Measurements from ENCODE around the gene CYP1A2.

Gene CYP1A2

GRCh38 chr15:74777769-74778598 is 29.3 kb downstream of the CYP1A2 start:
- no peak overlapping the region for H3K4me3 ChIP-seq (ENCODE audit: low read depth, low read length)
- no peak overlapping the region for H3K9ac ChIP-seq (ENCODE audit: low read depth, low read length)
- H3K27ac ChIP-seq (ENCODE audit: low read depth, low read length): peak overlapping the region; percentile 35
- H3K4me1 ChIP-seq (ENCODE audit: control insufficient read depth, insufficient read depth, low read length): peaks cover 16% of the 10 kb centered on the region
- no peaks in the 10 kb centered on the region for H3K36me3 ChIP-seq (ENCODE audit: control insufficient read depth, insufficient read depth, low read length)
- H3K9me3 ChIP-seq (ENCODE audit: control insufficient read depth, insufficient read depth, low read length): no peaks in the 10 kb centered on the region
- peaks cover 18% of the 10 kb centered on the region for H3K27me3 ChIP-seq (ENCODE audit: control insufficient read depth, insufficient read depth, low read length)

GRCh38 chr15:74778599-74778970 is 29.9 kb downstream of the CYP1A2 start:
- Histone ChIP-seq H3K27me3 (ENCODE audit: control insufficient read depth, insufficient read depth, low read length) (peaks cover 18% of the 10 kb centered on the region), H3K9ac (ENCODE audit: low read depth, low read length) (no peak overlapping the region), H3K27ac (ENCODE audit: low read depth, low read length) (no peak overlapping the region), H3K4me1 (ENCODE audit: control insufficient read depth, insufficient read depth, low read length) (peaks cover 18% of the 10 kb centered on the region), H3K9me3 (ENCODE audit: control insufficient read depth, insufficient read depth, low read length) (no peaks in the 10 kb centered on the region), H3K4me3 (ENCODE audit: low read depth, low read length) (no peak overlapping the region), H3K36me3 (ENCODE audit: control insufficient read depth, insufficient read depth, low read length) (no peaks in the 10 kb centered on the region)

- Histone ChIP-seq H3K9me3 (ENCODE audit: control insufficient read depth, insufficient read depth, low read length) (no peaks in the 10 kb centered on the region), H3K4me1 (ENCODE audit: control insufficient read depth, insufficient read depth, low read length) (peaks cover 13% of the 10 kb centered on the region), H3K4me3 (ENCODE audit: low read depth, low read length) (no peak overlapping the region), H3K27me3 (ENCODE audit: control insufficient read depth, insufficient read depth, low read length) (peaks cover 18% of the 10 kb centered on the region), H3K9ac (ENCODE audit: low read depth, low read length) (no peak overlapping the region), H3K27ac (ENCODE audit: low read depth, low read length) (no peak overlapping the region), H3K36me3 (ENCODE audit: control insufficient read depth, insufficient read depth, low read length) (no peaks in the 10 kb centered on the region)
These were observed 30.6 kb downstream of the CYP1A2 start for GRCh38 chr15:74779162-74779648.

- Histone ChIP-seq H3K9me3 (ENCODE audit: control insufficient read depth, insufficient read depth, low read length) (no peaks in the 10 kb centered on the region), H3K4me3 (ENCODE audit: low read depth, low read length) (peak overlapping the region; percentile 72; the same call in 1 of the 2 replicates), H3K27ac (ENCODE audit: low read depth, low read length) (no peak overlapping the region), H3K27me3 (ENCODE audit: control insufficient read depth, insufficient read depth, low read length) (peaks cover 18% of the 10 kb centered on the region), H3K4me1 (ENCODE audit: control insufficient read depth, insufficient read depth, low read length) (peaks cover 13% of the 10 kb centered on the region), H3K36me3 (ENCODE audit: control insufficient read depth, insufficient read depth, low read length) (no peaks in the 10 kb centered on the region), H3K9ac (ENCODE audit: low read depth, low read length) (no peak overlapping the region)
These were observed 32.1 kb downstream of the CYP1A2 start for GRCh38 chr15:74780523-74781430.

- H3K27ac ChIP-seq (ENCODE audit: low read depth, low read length): peak within 1 kb of the TSS; percentile 23
- H3K4me1 ChIP-seq (ENCODE audit: control insufficient read depth, insufficient read depth, low read length): peaks cover 13% of the 10 kb centered on the region
These were observed 33.0 kb downstream of the CYP1A2 start, which contains the start of gene CSK for GRCh38 chr15:74781431-74782258. CSK (plus strand) TSS chr15:74782080; CDS start chr15:74798298, 16,218 bp downstream.

GRCh38 chr15:74782259-74783071 is 33.8 kb downstream of the CYP1A2 start:
- Histone ChIP-seq H3K36me3 (ENCODE audit: control insufficient read depth, insufficient read depth, low read length) (no peaks in the 10 kb centered on the region), H3K4me3 (ENCODE audit: low read depth, low read length) (peak overlapping the region; percentile 72), H3K9me3 (ENCODE audit: control insufficient read depth, insufficient read depth, low read length) (no peaks in the 10 kb centered on the region), H3K4me1 (ENCODE audit: control insufficient read depth, insufficient read depth, low read length) (peaks cover 13% of the 10 kb centered on the region), H3K27ac (ENCODE audit: low read depth, low read length) (peak overlapping the region; percentile 23), H3K9ac (ENCODE audit: low read depth, low read length) (no peak overlapping the region), H3K27me3 (ENCODE audit: control insufficient read depth, insufficient read depth, low read length) (peaks cover 18% of the 10 kb centered on the region)

More at GRCh38 chr15:74781431-74782258, 33.0 kb downstream of the CYP1A2 start, which contains the start of gene CSK:
- H3K9ac ChIP-seq (ENCODE audit: low read depth, low read length): no peak within 1 kb of the TSS
- H3K9me3 ChIP-seq (ENCODE audit: control insufficient read depth, insufficient read depth, low read length): no peaks in the 10 kb centered on the region
- H3K27me3 ChIP-seq (ENCODE audit: control insufficient read depth, insufficient read depth, low read length): peaks cover 18% of the 10 kb centered on the region
- H3K36me3 ChIP-seq (ENCODE audit: control insufficient read depth, insufficient read depth, low read length): no peaks in the 10 kb centered on the region
- H3K4me3 ChIP-seq (ENCODE audit: low read depth, low read length): peak within 1 kb of the TSS; percentile 72

GRCh38 chr15:74783072-74783807 is 34.6 kb downstream of the CYP1A2 start:
- Histone ChIP-seq H3K9me3 (ENCODE audit: control insufficient read depth, insufficient read depth, low read length) (no peaks in the 10 kb centered on the region), H3K36me3 (ENCODE audit: control insufficient read depth, insufficient read depth, low read length) (no peaks in the 10 kb centered on the region), H3K27ac (ENCODE audit: low read depth, low read length) (no peak overlapping the region), H3K4me3 (ENCODE audit: low read depth, low read length) (peak overlapping the region; percentile 72), H3K27me3 (ENCODE audit: control insufficient read depth, insufficient read depth, low read length) (peaks cover 18% of the 10 kb centered on the region), H3K9ac (ENCODE audit: low read depth, low read length) (no peak overlapping the region), H3K4me1 (ENCODE audit: control insufficient read depth, insufficient read depth, low read length) (peaks cover 17% of the 10 kb centered on the region)

GRCh38 chr15:74783808-74784175 is 35.1 kb downstream of the CYP1A2 start:
- no peak overlapping the region for H3K9ac ChIP-seq (ENCODE audit: low read depth, low read length)
- no peaks in the 10 kb centered on the region for H3K9me3 ChIP-seq (ENCODE audit: control insufficient read depth, insufficient read depth, low read length)
- H3K36me3 ChIP-seq (ENCODE audit: control insufficient read depth, insufficient read depth, low read length): no peaks in the 10 kb centered on the region
- H3K27ac ChIP-seq (ENCODE audit: low read depth, low read length): no peak overlapping the region
- H3K4me1 ChIP-seq (ENCODE audit: control insufficient read depth, insufficient read depth, low read length): peaks cover 23% of the 10 kb centered on the region
- no peak overlapping the region for H3K4me3 ChIP-seq (ENCODE audit: low read depth, low read length)
- H3K27me3 ChIP-seq (ENCODE audit: control insufficient read depth, insufficient read depth, low read length): peaks cover 18% of the 10 kb centered on the region

- H3K9me3 ChIP-seq (ENCODE audit: control insufficient read depth, insufficient read depth, low read length): no peaks in the 10 kb centered on the region
- H3K36me3 ChIP-seq (ENCODE audit: control insufficient read depth, insufficient read depth, low read length): no peaks in the 10 kb centered on the region
- H3K27me3 ChIP-seq (ENCODE audit: control insufficient read depth, insufficient read depth, low read length): peaks cover 18% of the 10 kb centered on the region
- no peak overlapping the region for H3K9ac ChIP-seq (ENCODE audit: low read depth, low read length)
- peaks cover 31% of the 10 kb centered on the region for H3K4me1 ChIP-seq (ENCODE audit: control insufficient read depth, insufficient read depth, low read length)
- H3K27ac ChIP-seq (ENCODE audit: low read depth, low read length): no peak overlapping the region
- H3K4me3 ChIP-seq (ENCODE audit: low read depth, low read length): no peak overlapping the region
These were observed 36.0 kb downstream of the CYP1A2 start for GRCh38 chr15:74784426-74785193.
